ENCODE data around the gene CYTH1.

DNA sequence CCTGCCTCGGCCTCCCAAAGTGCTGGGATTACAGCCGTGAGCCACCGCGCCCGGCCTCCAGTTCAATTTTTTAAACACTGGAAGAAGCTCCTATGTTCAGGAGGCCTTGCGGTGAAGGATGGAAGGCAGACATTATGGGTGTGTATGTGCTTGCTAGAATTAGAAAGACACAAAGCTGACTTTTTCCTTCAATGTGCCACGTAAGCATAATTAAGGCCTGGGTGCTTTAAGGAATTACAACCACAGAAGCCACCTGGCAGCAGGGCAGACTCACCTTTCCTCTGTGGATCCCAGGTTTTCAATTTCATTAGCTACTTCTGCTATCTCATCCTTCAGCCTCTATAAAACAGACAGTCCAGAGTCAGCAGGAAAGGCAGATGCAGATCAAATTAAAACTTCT is 74.2 kb downstream of the CYTH1 start:
- TF ChIP-seq CHD2 (IDR thresholded peaks at IDR 0.05; ENCODE audit: low read length, partially characterized antibody), result no peak
- TF ChIP-seq, protein P1, sequence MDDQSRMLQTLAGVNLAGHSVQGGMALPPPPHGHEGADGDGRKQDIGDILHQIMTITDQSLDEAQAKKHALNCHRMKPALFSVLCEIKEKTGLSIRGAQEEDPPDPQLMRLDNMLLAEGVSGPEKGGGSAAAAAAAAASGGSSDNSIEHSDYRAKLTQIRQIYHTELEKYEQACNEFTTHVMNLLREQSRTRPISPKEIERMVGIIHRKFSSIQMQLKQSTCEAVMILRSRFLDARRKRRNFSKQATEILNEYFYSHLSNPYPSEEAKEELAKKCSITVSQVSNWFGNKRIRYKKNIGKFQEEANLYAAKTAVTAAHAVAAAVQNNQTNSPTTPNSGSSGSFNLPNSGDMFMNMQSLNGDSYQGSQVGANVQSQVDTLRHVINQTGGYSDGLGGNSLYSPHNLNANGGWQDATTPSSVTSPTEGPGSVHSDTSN (IDR thresholded peaks at IDR 0.05), result no peak
- TF ChIP-seq, protein P2, sequence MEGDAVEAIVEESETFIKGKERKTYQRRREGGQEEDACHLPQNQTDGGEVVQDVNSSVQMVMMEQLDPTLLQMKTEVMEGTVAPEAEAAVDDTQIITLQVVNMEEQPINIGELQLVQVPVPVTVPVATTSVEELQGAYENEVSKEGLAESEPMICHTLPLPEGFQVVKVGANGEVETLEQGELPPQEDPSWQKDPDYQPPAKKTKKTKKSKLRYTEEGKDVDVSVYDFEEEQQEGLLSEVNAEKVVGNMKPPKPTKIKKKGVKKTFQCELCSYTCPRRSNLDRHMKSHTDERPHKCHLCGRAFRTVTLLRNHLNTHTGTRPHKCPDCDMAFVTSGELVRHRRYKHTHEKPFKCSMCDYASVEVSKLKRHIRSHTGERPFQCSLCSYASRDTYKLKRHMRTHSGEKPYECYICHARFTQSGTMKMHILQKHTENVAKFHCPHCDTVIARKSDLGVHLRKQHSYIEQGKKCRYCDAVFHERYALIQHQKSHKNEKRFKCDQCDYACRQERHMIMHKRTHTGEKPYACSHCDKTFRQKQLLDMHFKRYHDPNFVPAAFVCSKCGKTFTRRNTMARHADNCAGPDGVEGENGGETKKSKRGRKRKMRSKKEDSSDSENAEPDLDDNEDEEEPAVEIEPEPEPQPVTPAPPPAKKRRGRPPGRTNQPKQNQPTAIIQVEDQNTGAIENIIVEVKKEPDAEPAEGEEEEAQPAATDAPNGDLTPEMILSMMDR (IDR thresholded peaks at IDR 0.05), result no peak
- TF ChIP-seq RCOR1 (IDR thresholded peaks at IDR 0.05; ENCODE audit: low read length), result no peak
- TF ChIP-seq NRF1 (IDR thresholded peaks at IDR 0.05; ENCODE audit: low read depth, low read length), result no peak
- TF ChIP-seq EZH2phosphoT487 (IDR thresholded peaks at IDR 0.05; ENCODE audit: borderline replicate concordance, low read depth), result no peak
- no peak for TF ChIP-seq MXI1 (IDR thresholded peaks at IDR 0.05; ENCODE audit: low read depth, low read length)
- TF ChIP-seq, protein P3, sequence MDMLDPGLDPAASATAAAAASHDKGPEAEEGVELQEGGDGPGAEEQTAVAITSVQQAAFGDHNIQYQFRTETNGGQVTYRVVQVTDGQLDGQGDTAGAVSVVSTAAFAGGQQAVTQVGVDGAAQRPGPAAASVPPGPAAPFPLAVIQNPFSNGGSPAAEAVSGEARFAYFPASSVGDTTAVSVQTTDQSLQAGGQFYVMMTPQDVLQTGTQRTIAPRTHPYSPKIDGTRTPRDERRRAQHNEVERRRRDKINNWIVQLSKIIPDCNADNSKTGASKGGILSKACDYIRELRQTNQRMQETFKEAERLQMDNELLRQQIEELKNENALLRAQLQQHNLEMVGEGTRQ (IDR thresholded peaks at IDR 0.05; ENCODE audit: borderline replicate concordance, low read depth, low read length), result no peak
- TF ChIP-seq, protein P4, sequence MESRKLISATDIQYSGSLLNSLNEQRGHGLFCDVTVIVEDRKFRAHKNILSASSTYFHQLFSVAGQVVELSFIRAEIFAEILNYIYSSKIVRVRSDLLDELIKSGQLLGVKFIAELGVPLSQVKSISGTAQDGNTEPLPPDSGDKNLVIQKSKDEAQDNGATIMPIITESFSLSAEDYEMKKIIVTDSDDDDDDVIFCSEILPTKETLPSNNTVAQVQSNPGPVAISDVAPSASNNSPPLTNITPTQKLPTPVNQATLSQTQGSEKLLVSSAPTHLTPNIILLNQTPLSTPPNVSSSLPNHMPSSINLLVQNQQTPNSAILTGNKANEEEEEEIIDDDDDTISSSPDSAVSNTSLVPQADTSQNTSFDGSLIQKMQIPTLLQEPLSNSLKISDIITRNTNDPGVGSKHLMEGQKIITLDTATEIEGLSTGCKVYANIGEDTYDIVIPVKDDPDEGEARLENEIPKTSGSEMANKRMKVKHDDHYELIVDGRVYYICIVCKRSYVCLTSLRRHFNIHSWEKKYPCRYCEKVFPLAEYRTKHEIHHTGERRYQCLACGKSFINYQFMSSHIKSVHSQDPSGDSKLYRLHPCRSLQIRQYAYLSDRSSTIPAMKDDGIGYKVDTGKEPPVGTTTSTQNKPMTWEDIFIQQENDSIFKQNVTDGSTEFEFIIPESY (IDR thresholded peaks at IDR 0.05; ENCODE audit: borderline replicate concordance, low read depth), result no peak
- TF ChIP-seq, protein P5, sequence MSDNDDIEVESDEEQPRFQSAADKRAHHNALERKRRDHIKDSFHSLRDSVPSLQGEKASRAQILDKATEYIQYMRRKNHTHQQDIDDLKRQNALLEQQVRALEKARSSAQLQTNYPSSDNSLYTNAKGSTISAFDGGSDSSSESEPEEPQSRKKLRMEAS (IDR thresholded peaks at IDR 0.05; ENCODE audit: low read depth), result no peak
- TF ChIP-seq, protein P6, sequence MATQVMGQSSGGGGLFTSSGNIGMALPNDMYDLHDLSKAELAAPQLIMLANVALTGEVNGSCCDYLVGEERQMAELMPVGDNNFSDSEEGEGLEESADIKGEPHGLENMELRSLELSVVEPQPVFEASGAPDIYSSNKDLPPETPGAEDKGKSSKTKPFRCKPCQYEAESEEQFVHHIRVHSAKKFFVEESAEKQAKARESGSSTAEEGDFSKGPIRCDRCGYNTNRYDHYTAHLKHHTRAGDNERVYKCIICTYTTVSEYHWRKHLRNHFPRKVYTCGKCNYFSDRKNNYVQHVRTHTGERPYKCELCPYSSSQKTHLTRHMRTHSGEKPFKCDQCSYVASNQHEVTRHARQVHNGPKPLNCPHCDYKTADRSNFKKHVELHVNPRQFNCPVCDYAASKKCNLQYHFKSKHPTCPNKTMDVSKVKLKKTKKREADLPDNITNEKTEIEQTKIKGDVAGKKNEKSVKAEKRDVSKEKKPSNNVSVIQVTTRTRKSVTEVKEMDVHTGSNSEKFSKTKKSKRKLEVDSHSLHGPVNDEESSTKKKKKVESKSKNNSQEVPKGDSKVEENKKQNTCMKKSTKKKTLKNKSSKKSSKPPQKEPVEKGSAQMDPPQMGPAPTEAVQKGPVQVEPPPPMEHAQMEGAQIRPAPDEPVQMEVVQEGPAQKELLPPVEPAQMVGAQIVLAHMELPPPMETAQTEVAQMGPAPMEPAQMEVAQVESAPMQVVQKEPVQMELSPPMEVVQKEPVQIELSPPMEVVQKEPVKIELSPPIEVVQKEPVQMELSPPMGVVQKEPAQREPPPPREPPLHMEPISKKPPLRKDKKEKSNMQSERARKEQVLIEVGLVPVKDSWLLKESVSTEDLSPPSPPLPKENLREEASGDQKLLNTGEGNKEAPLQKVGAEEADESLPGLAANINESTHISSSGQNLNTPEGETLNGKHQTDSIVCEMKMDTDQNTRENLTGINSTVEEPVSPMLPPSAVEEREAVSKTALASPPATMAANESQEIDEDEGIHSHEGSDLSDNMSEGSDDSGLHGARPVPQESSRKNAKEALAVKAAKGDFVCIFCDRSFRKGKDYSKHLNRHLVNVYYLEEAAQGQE (IDR thresholded peaks at IDR 0.05; ENCODE audit: low read depth, low read length), result no peak
